HK-2 (cell line): ENCODE measurements around the gene CSNK1A1.
A peak's percentile ranks its signal among the peaks of the same experiment; 100 is the strongest.
"Not testable (repeated sequence)": the region's sequence is repeated elsewhere in the genome, so short reads cannot be mapped to it uniquely, and the experiment has no call there.

ENCODE experiments used
- DNase-seq: peaks from one replicate; pipeline ENCODE4 v3.0.0-alpha.2; 2018; ENCODE audit not compliant: unreplicated experiment

The CSNK1A1 gene

GRCh38 chr5:149551227-149552037 lies at the start of gene CSNK1A1:
Gene CSNK1A1, minus strand, starts transcription at chr5:149551439. Its CDS starts 475 bp downstream, at chr5:149550964.
- DNase-seq, result peak; percentile 95

- no peak for DNase-seq
These were observed 49.7 kb upstream of the CSNK1A1 start for GRCh38 chr5:149600932-149601331.

GRCh38 chr5:149599375-149599774 lies 48.1 kb upstream of the CSNK1A1 start:
- no peak for DNase-seq

- no peak for DNase-seq
These were observed 47.7 kb upstream of the CSNK1A1 start for GRCh38 chr5:149598966-149599365.

- not testable (repeated sequence) for DNase-seq
These were observed 47.0 kb upstream of the CSNK1A1 start for GRCh38 chr5:149598234-149598633.

GRCh38 chr5:149597618-149598017 lies 46.4 kb upstream of the CSNK1A1 start:
- no peak for DNase-seq

- no peak for DNase-seq
These were observed 45.5 kb upstream of the CSNK1A1 start for GRCh38 chr5:149596712-149597111.

- not testable (repeated sequence) for DNase-seq
These were observed 43.9 kb upstream of the CSNK1A1 start for GRCh38 chr5:149595105-149595504.

GRCh38 chr5:149594206-149594895 lies 43.1 kb upstream of the CSNK1A1 start:
- DNase-seq, result no peak

- DNase-seq, result no peak
These were observed 42.1 kb upstream of the CSNK1A1 start for GRCh38 chr5:149593370-149593769.

GRCh38 chr5:149588936-149589335 lies 37.7 kb upstream of the CSNK1A1 start:
- DNase-seq, result no peak

- no peak for DNase-seq
These were observed 35.6 kb upstream of the CSNK1A1 start for GRCh38 chr5:149586708-149587318.

GRCh38 chr5:149585910-149586309 lies 34.7 kb upstream of the CSNK1A1 start:
- no peak for DNase-seq

- DNase-seq, result no peak
These were observed 32.9 kb upstream of the CSNK1A1 start for GRCh38 chr5:149584121-149584520.

GRCh38 chr5:149583394-149583793 lies 32.2 kb upstream of the CSNK1A1 start:
- no peak for DNase-seq

- no peak for DNase-seq
These were observed 30.9 kb upstream of the CSNK1A1 start for GRCh38 chr5:149581931-149582768.

GRCh38 chr5:149581192-149581861 lies 30.1 kb upstream of the CSNK1A1 start, which contains the start of gene ARHGEF37:
Gene ARHGEF37, plus strand, starts transcription at chr5:149581498. Its CDS starts 16,272 bp downstream, at chr5:149597770.
- peak; percentile 31 for DNase-seq

- DNase-seq, result no peak
These were observed 29.6 kb upstream of the CSNK1A1 start for GRCh38 chr5:149580808-149581191.

- no peak for DNase-seq
These were observed 27.7 kb upstream of the CSNK1A1 start for GRCh38 chr5:149578896-149579295.

- no peak for DNase-seq
These were observed 24.8 kb upstream of the CSNK1A1 start for GRCh38 chr5:149576021-149576420.

- DNase-seq, result no peak
These were observed 23.9 kb upstream of the CSNK1A1 start for GRCh38 chr5:149575131-149575530.
